Sigmoid colon (tissue), 7 donors: ENCODE results near the gene RACGAP1. TPM values are rescaled to one million over a fixed set of nuclear protein-coding genes. Genes with fewer than 3 reads are reported as not detected.

ENCODE experiments used
- DNase-seq: peaks from one replicate; pipeline ENCODE4 v3.0.0-alpha.2; 2019
- H3K27ac ChIP-seq, 4 donors: fragments of 200-600 bp; sonication (generic); one replicate each; pipeline ENCODE4 v1.5.1; 2016 to 2019; ENCODE audit warnings: mild to moderate bottlenecking in 1 of 4
- H3K27me3 ChIP-seq, 3 donors: fragments of 200-600 bp; sonication (generic); one replicate each; pipeline ENCODE4 v1.5.1; 2019; ENCODE audit warnings: mild to moderate bottlenecking in 1 of 3
- H3K36me3 ChIP-seq, 4 donors: fragments of 200-600 bp; sonication (generic); one replicate each; pipeline ENCODE4 v1.5.1; 2016 to 2019
- H3K4me1 ChIP-seq, 4 donors: fragments of 200-600 bp; sonication (generic); one replicate each; pipeline ENCODE4 v1.5.1; 2017 to 2019
- H3K4me3 ChIP-seq, 4 donors: fragments of 200-600 bp; sonication (generic); one replicate each; pipeline ENCODE4 v1.5.1; 2017 to 2019; ENCODE audit warnings: mild to moderate bottlenecking in 2 of 4, moderate library complexity in 1 of 4
- H3K9me3 ChIP-seq, 4 donors: fragments of 200-600 bp in 3 of 4; sonication (generic) in 3 of 4; one replicate each; pipeline versions ENCODE4 v1.5.1 to v1.6.1; 2013 to 2019
- CTCF ChIP-seq, 4 experiments: fragments of 450-650 bp in 3 of 4; fragments of 200-600 bp in 1 of 4; IDR thresholded peaks; one replicate each; pipeline ENCODE4 v1.5.1; 2016 to 2019; ENCODE audit warnings: antibody characterized with exemption in 4 of 4, mild to moderate bottlenecking in 3 of 4, moderate library complexity in 2 of 4
- EP300 ChIP-seq, 4 donors: sonication (generic); formaldehyde crosslinking; IDR thresholded peaks; one replicate each; pipeline ENCODE4 v1.6.1; 2017; ENCODE audit warnings: antibody characterized with exemption in 4 of 4
- POLR2A ChIP-seq, 2 donors: fragments of 450-650 bp; IDR thresholded peaks; one replicate each; pipeline ENCODE4 v1.6.1; 2016; ENCODE audit warnings: antibody characterized with exemption in 2 of 2, mild to moderate bottlenecking in 2 of 2, moderate library complexity in 2 of 2
- POLR2AphosphoS5 ChIP-seq, 4 donors: sonication (generic); formaldehyde crosslinking; IDR thresholded peaks; one replicate each; pipeline ENCODE4 v1.6.1; 2017; ENCODE audit warnings: antibody characterized with exemption in 4 of 4
- WGBS, 2 donors: extraction: QIAGEN DNeasy Blood & Tissue Kit; methylation state at CpG; one replicate each; pipeline ENCODE4 v1.1.7; 2013; 5-methylcytosine and 5-hydroxymethylcytosine counted together
- intact Hi-C: fragments of 100-400 bp; cut with DNase I; formaldehyde crosslinking; loops from one replicate; pipeline ENCODE4 v1.15.1; 2023
- polyA plus RNA-seq, 3 donors: library from polyadenylated mRNA; stranded (reverse); fragments of 200-250 nt; gene quantifications; one replicate each; pipeline ENCODE4 v1.2.3, GENCODE V29; 2013
- total RNA-seq, 4 donors: library from RNA; depleted of rRNA; stranded (reverse); fragments of >200 nt; gene quantifications; one replicate each; pipeline ENCODE4 v1.1.0, GENCODE V29; 2016
- donor health status: healthy with polysubstance abuse.
- donor health status: Bipolar disorder and iron deficiency.
- donor health status: healthy.

The RACGAP1 gene
- total and polyA plus RNA-seq, 7 donors: 4.8 to 42.6 (median 22.5) TPM

GRCh38 chr12:50006280-50006679 is 19.0 kb downstream of the RACGAP1 start:
- intact Hi-C loops: no loop called here
- no peak for DNase-seq
- no peaks in the 10 kb centered on the region for H3K9me3 ChIP-seq
- no peak for TF ChIP-seq CTCF (IDR thresholded peaks at IDR 0.05)
- TF ChIP-seq POLR2A (IDR thresholded peaks at IDR 0.05): no peak
- no peak for TF ChIP-seq POLR2AphosphoS5 (IDR thresholded peaks at IDR 0.05)
- no peak for TF ChIP-seq EP300 (IDR thresholded peaks at IDR 0.05)
- WGBS, 2 donors: 91 to 94% methylated on average over 7 of the region's 7 CpGs
- peak overlapping the region; percentile 53 to 79 (median 72) for H3K27ac ChIP-seq
- H3K27me3 ChIP-seq: no peaks in the 10 kb centered on the region
- H3K4me3 ChIP-seq: no peak overlapping the region
- H3K4me1 ChIP-seq: peaks cover 0 to 60% (median 39%) of the 10 kb centered on the region in 4 donors
- no peaks in the 10 kb centered on the region for H3K36me3 ChIP-seq

- WGBS, 2 donors: 75 to 87% methylated on average over 3 of the region's 3 CpGs
- H3K27ac ChIP-seq: peak overlapping the region; percentile 53 to 79 (median 72)
- intact Hi-C loops: loop anchor here (2.0 kb wide), 1 partner anchor 22 kb away; no protein-coding TSS in a partner anchor
Observed at GRCh38 chr12:50005175-50005574, 20.1 kb downstream of the RACGAP1 start.

GRCh38 chr12:50004696-50005095 is 20.6 kb downstream of the RACGAP1 start:
- no peak for DNase-seq
- Histone ChIP-seq H3K4me3 (no peak overlapping the region), H3K36me3 (no peaks in the 10 kb centered on the region), H3K27ac (peak overlapping the region; percentile 53 to 79 (median 72)), H3K4me1 (peaks cover 0 to 60% (median 39%) of the 10 kb centered on the region in 4 donors), H3K27me3 (no peaks in the 10 kb centered on the region), H3K9me3 (no peaks in the 10 kb centered on the region)
- intact Hi-C loops: loop anchor here (2.0 kb wide), 1 partner anchor 22 kb away; no protein-coding TSS in a partner anchor
- TF ChIP-seq POLR2A (IDR thresholded peaks at IDR 0.05): no peak
- no peak for TF ChIP-seq CTCF (IDR thresholded peaks at IDR 0.05)
- TF ChIP-seq POLR2AphosphoS5 (IDR thresholded peaks at IDR 0.05): no peak
- TF ChIP-seq EP300 (IDR thresholded peaks at IDR 0.05): no peak

More at GRCh38 chr12:50005175-50005574, 20.1 kb downstream of the RACGAP1 start:
- peak in 3 of 4 donors; percentile 50 to 72 (median 68) for TF ChIP-seq POLR2AphosphoS5 (IDR thresholded peaks at IDR 0.05)
- TF ChIP-seq CTCF (IDR thresholded peaks at IDR 0.05): no peak
- no peak for DNase-seq
- no peaks in the 10 kb centered on the region for H3K27me3 ChIP-seq
- H3K4me1 ChIP-seq: peaks cover 0 to 60% (median 39%) of the 10 kb centered on the region in 4 donors
- no peaks in the 10 kb centered on the region for H3K9me3 ChIP-seq
- H3K4me3 ChIP-seq: no peak overlapping the region
- H3K36me3 ChIP-seq: no peaks in the 10 kb centered on the region

- WGBS, 2 donors: 77 to 89% methylated on average over 2 of the region's 2 CpGs
- intact Hi-C loops: no loop called here
- Histone ChIP-seq H3K4me3 (no peak overlapping the region), H3K9me3 (no peaks in the 10 kb centered on the region), H3K27me3 (no peaks in the 10 kb centered on the region), H3K27ac (peak overlapping the region in 3 of 4 donors; percentile 71 to 79 (median 73)), H3K4me1 (peaks cover 0 to 60% (median 39%) of the 10 kb centered on the region in 4 donors), H3K36me3 (peaks cover 0 to 1% (median 0%) of the 10 kb centered on the region in 4 donors)
- TF ChIP-seq CTCF (IDR thresholded peaks at IDR 0.05) (no peak), EP300 (IDR thresholded peaks at IDR 0.05) (no peak), POLR2AphosphoS5 (IDR thresholded peaks at IDR 0.05) (no peak), POLR2A (IDR thresholded peaks at IDR 0.05) (no peak)
- no peak for DNase-seq
Observed at GRCh38 chr12:50003595-50003994, 21.7 kb downstream of the RACGAP1 start.

GRCh38 chr12:49998453-49998852 is 26.8 kb downstream of the RACGAP1 start:
- intact Hi-C loops: no loop called here
- H3K36me3 ChIP-seq: peaks cover 0 to 34% (median 2%) of the 10 kb centered on the region in 4 donors
- WGBS, 2 donors: 92 to 94% methylated on average over 2 of the region's 2 CpGs

More at GRCh38 chr12:49998453-49998852, 26.8 kb downstream of the RACGAP1 start:
- H3K4me3 ChIP-seq: no peak overlapping the region
- H3K27me3 ChIP-seq: no peaks in the 10 kb centered on the region
- no peak for TF ChIP-seq POLR2A (IDR thresholded peaks at IDR 0.05)
- no peak for TF ChIP-seq CTCF (IDR thresholded peaks at IDR 0.05)
- TF ChIP-seq EP300 (IDR thresholded peaks at IDR 0.05): no peak
- TF ChIP-seq POLR2AphosphoS5 (IDR thresholded peaks at IDR 0.05): no peak
- no peak overlapping the region for H3K27ac ChIP-seq
- H3K4me1 ChIP-seq: peaks cover 0 to 17% (median 6%) of the 10 kb centered on the region in 4 donors
- no peak for DNase-seq
- H3K9me3 ChIP-seq: no peaks in the 10 kb centered on the region
